Smooth muscle cell (in vitro differentiated cells): ENCODE results near the gene DSPP. TPM values are rescaled to one million over a fixed set of nuclear protein-coding genes. Genes with fewer than 3 reads are reported as not detected.

ENCODE experiments used
- DNase-seq: peaks from one replicate; lab custom pipeline; 2025; ENCODE audit not compliant: unreplicated experiment; lab: John Stamatoyannopoulos, UW
- H2AFZ ChIP-seq: fragments of 200-600 bp; sonication (generic); 2 replicates; pipeline ENCODE4 v1.6.0; 2016; ENCODE audit warnings: antibody characterized with exemption, low read depth, mild to moderate bottlenecking
- H3F3A ChIP-seq: fragments of 200-600 bp; sonication (generic); 2 replicates; pipeline ENCODE4 v1.6.0; 2017; ENCODE audit warnings: antibody characterized with exemption, low read depth
- H3K27ac ChIP-seq: fragments of 200-600 bp; sonication (generic); 2 replicates; pipeline ENCODE4 v1.5.1; 2016; ENCODE audit warnings: low read depth, mild to moderate bottlenecking
- H3K27me3 ChIP-seq: fragments of 200-600 bp; sonication (generic); 2 replicates; pipeline ENCODE4 v1.6.1; 2016; ENCODE audit warnings: low read depth, mild to moderate bottlenecking
- H3K36me3 ChIP-seq: fragments of 200-600 bp; sonication (generic); 2 replicates; pipeline ENCODE4 v1.5.1; 2016; ENCODE audit warnings: low read depth
- H3K4me1 ChIP-seq: fragments of 200-600 bp; sonication (generic); 2 replicates; pipeline ENCODE4 v1.5.1; 2016; ENCODE audit warnings: low read depth
- H3K4me2 ChIP-seq: fragments of 200-600 bp; sonication (generic); 2 replicates; pipeline ENCODE4 v1.6.0; 2016; ENCODE audit warnings: mild to moderate bottlenecking
- H3K4me3 ChIP-seq: fragments of 200-600 bp; sonication (generic); 2 replicates; pipeline ENCODE4 v1.5.1; 2016; ENCODE audit warnings: mild to moderate bottlenecking
- H3K79me2 ChIP-seq: fragments of 200-600 bp; sonication (generic); 2 replicates; pipeline ENCODE4 v1.6.0; 2016; ENCODE audit warnings: low read depth, mild to moderate bottlenecking
- H3K9ac ChIP-seq: fragments of 200-600 bp; sonication (generic); 2 replicates; pipeline ENCODE4 v1.6.0; 2016; ENCODE audit warnings: low read depth
- H3K9me3 ChIP-seq: fragments of 200-600 bp; sonication (generic); replicated peaks from 2 replicates; pipeline ENCODE4 v1.5.1; 2016; ENCODE audit warnings: low read depth
- H4K20me1 ChIP-seq: fragments of 200-600 bp; sonication (generic); 2 replicates; pipeline ENCODE4 v1.6.0; 2016; ENCODE audit warnings: low read depth
- CTCF ChIP-seq: fragments of 200-600 bp; sonication (generic); IDR thresholded peaks from 2 replicates; pipeline ENCODE4 v1.5.1; 2017; ENCODE audit warnings: borderline replicate concordance, mild to moderate bottlenecking, antibody characterized with exemption; ENCODE audit not compliant: insufficient read depth, poor library complexity, severe bottlenecking
- WGBS: methylation state at CpG from one replicate; pipeline ENCODE4 v1.1.7; 2016; ENCODE audit warnings: low lambda C conversion rate; 5-methylcytosine and 5-hydroxymethylcytosine counted together
- polyA plus RNA-seq: library from polyadenylated mRNA; unstranded; fragments of >200 nt; fragmentation: Nextera tagmentation; extraction: Ambion mirVana; gene quantifications from 2 replicates; pipeline ENCODE4 v1.2.1, GENCODE V29; 2016
- total RNA-seq: library from RNA; depleted of rRNA; stranded (reverse); fragments of >200 nt; gene quantifications from 2 replicates; pipeline ENCODE4 v1.2.3, GENCODE V29; 2014

The DSPP gene
- total and polyA plus RNA-seq, 2 experiments from 2014 or later = not detected

- H3K79me2 ChIP-seq = no peaks in the 10 kb centered on the region
- no peaks in the 10 kb centered on the region for H3K4me1 ChIP-seq
- no peak for TF ChIP-seq CTCF
These were observed 12.2 kb downstream of the DSPP start for GRCh38 chr4:87620491-87620890.

DNA sequence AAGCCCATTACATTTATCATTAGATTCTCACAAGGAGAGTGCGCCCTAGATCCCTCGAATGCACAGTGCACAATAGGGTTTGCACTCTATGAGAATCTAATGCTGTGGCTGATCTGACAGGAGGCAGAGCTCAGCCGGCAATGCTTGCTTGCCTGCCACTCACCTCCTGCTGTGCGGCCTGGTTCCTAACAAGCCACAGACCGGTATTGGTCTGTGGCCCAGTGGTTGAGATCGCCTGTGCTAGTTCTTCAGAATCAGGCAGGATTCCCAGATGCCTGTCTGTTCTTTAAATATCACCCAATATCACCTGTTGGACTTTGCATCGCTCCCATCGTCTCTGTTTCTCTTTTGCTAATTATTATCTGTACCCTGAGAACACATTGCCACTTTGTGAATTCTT is 14.0 kb downstream of the DSPP start:
- Histone ChIP-seq H3F3A (no peaks in the 10 kb centered on the region), H3K79me2 (no peaks in the 10 kb centered on the region), H3K4me1 (no peaks in the 10 kb centered on the region), H2AFZ (no peak overlapping the region), H3K9ac (no peak overlapping the region), H3K4me3 (no peak overlapping the region), H3K27me3 (peaks cover 26% of the 10 kb centered on the region), H3K4me2 (no peak overlapping the region), H3K36me3 (no peaks in the 10 kb centered on the region), H3K27ac (no peak overlapping the region), H4K20me1 (no peaks in the 10 kb centered on the region), H3K9me3 (no peaks in the 10 kb centered on the region)
- WGBS = 78% methylated on average over 8 of the region's 8 CpGs
- DNase-seq = no peak
- TF ChIP-seq CTCF = no peak

More at GRCh38 chr4:87620491-87620890, 12.2 kb downstream of the DSPP start:
- no peak overlapping the region for H3K4me3 ChIP-seq
- DNase-seq = no peak
- no peaks in the 10 kb centered on the region for H3K36me3 ChIP-seq
- H3K27ac ChIP-seq = no peak overlapping the region
- H2AFZ ChIP-seq = no peak overlapping the region
- no peaks in the 10 kb centered on the region for H4K20me1 ChIP-seq
- H3K9me3 ChIP-seq = no peaks in the 10 kb centered on the region
- H3K9ac ChIP-seq = no peak overlapping the region
- peaks cover 26% of the 10 kb centered on the region for H3K27me3 ChIP-seq
- H3F3A ChIP-seq = no peaks in the 10 kb centered on the region
- no peak overlapping the region for H3K4me2 ChIP-seq

DNA sequence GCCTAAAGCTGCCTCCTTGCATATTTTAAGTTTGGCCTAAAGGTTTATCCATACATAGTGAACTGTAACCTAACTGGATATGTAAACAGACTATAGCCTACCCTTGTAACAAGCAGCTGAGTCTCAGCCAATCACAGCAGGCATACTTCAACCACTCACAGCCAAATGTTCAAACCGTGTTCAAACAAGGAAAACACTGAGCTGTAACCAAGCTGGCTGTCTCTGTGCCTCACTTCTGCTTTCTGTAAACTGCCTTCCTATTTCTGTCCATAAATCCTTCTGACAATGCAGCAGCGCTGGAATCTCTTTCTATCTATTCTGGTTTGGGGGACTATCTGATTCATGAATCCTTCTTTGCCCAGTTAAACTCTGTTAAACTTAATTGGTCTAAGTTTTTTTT is 16.4 kb downstream of the DSPP start:
- no peak overlapping the region for H3K27ac ChIP-seq
- H3K36me3 ChIP-seq = no peaks in the 10 kb centered on the region
- peaks cover 16% of the 10 kb centered on the region for H3K27me3 ChIP-seq
- H4K20me1 ChIP-seq = no peaks in the 10 kb centered on the region
- 65% methylated on average over 2 of the region's 2 CpGs for WGBS
- TF ChIP-seq CTCF = no peak
- H3F3A ChIP-seq = no peaks in the 10 kb centered on the region
- no peaks in the 10 kb centered on the region for H3K79me2 ChIP-seq
- H2AFZ ChIP-seq = no peak overlapping the region
- no peak overlapping the region for H3K9ac ChIP-seq
- H3K9me3 ChIP-seq = no peaks in the 10 kb centered on the region
- H3K4me3 ChIP-seq = no peak overlapping the region
- H3K4me1 ChIP-seq = no peaks in the 10 kb centered on the region
- no peak for DNase-seq
- no peak overlapping the region for H3K4me2 ChIP-seq

DNA sequence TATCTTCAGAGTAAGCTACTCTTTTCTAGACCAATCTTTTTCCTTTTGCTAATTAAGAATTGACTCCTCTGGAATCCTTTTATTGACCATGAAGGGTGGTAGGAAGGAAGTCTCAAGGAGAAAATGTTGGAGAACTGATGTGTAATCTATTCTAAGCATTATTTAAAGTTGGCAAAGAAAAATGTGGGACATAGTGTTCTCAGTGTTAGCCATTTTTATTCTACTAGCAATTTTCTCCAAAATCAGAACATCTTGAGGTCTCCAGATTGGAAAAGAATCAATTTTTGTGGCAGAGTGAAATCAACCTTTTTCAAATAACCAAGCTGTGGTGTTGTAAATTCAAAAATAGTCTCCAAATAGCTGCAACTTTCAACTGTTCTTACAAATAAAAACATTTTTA is 23.3 kb downstream of the DSPP start:
- Histone ChIP-seq H4K20me1 (no peaks in the 10 kb centered on the region), H3K4me1 (no peaks in the 10 kb centered on the region), H3K27ac (no peak overlapping the region), H3K79me2 (no peaks in the 10 kb centered on the region), H2AFZ (no peak overlapping the region), H3K4me2 (no peak overlapping the region), H3K9ac (no peak overlapping the region), H3K27me3 (no peaks in the 10 kb centered on the region), H3K9me3 (no peaks in the 10 kb centered on the region), H3F3A (no peaks in the 10 kb centered on the region), H3K36me3 (no peaks in the 10 kb centered on the region), H3K4me3 (no peak overlapping the region)
- no peak for TF ChIP-seq CTCF
- DNase-seq = no peak
